ENCODE results near the gene PHF2. TPM values are rescaled to one million over a fixed set of nuclear protein-coding genes. Genes with fewer than 3 reads are reported as not detected.

Gene PHF2
- total and polyA plus RNA-seq, 2 of the 8 experiments (the other 6 are each of a cell fraction or from before 2014, with no cell fraction given), result 3.4 to 9.4 TPM

DNA sequence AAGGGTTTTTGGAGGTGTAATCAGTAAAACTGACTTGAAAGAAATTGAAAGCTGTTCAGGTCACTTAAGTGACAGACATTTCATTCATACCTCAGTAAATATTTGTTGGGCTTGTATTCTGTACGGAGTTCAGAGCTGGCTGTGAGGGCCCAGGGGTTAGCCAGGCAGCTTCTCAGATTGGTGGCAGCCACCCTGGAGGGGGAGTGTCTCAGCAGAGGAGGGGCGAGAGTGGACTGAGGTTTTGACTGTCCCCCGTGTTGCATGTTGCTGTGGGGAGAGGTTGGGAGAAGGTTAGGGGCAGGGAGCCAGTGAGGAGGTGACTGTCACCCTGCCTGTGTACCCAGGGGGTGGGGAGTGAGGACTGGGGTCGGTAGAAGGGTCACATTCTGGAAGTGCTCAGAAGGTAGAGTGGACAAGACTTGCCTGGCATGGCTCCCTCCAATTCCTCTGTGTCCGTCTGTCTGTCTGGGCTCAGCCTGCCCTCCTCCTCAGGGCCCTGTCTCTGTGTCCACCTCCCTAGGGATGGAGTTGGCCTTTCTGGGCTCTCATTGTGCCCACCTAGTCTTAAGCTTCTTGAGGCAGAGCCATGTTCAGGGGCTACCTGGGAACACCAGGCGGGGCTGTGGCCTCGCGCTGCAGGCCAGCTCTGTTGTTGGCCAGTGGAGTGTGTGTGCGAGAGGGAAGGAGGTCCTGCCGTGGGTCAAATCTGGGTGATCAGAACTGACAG lies 4.4 kb downstream of the PHF2 start:
- Histone ChIP-seq H3K4me2 (ENCODE audit: insufficient read depth in 1 of 2, low read depth in 2 of 2, low read length in 2 of 2) (no peak overlapping the region), H2BK120ac (replicated peaks; ENCODE audit: low read depth, low read length) (no peak overlapping the region), H2BK20ac (ENCODE audit: low read length) (no peak overlapping the region), H4K8ac (ENCODE audit: extremely low read depth, insufficient read depth, low read length) (no peak overlapping the region), H3K27ac (ENCODE audit: low read depth, low read length) (no peak overlapping the region), H3K9me3 (ENCODE audit: insufficient read depth in 2 of 2, low read depth in 1 of 2, low read length in 1 of 2) (no peaks in the 10 kb centered on the region), H3K4me3 (ENCODE audit: extremely low read depth in 1 of 4, insufficient read depth in 2 of 4, low read depth in 3 of 4, low read length in 4 of 4) (no peak overlapping the region), H2BK15ac (ENCODE audit: low read length) (no peak overlapping the region), H2AFZ (ENCODE audit: low read length) (no peak overlapping the region), H3K36me3 (ENCODE audit: control insufficient read depth in 2 of 4, insufficient read depth in 4 of 4, low read length in 3 of 4) (no peaks in the 10 kb centered on the region), H4K20me1 (replicated peaks in 1 of 2; ENCODE audit: control insufficient read depth in 1 of 2, insufficient read depth in 2 of 2, low read length in 2 of 2) (peaks cover 7 to 8% of the 10 kb centered on the region in 2 experiments), H2AK5ac (ENCODE audit: low read depth, low read length) (0 out of 2 replicates have a peak overlapping the region, but pooled peaks have one; percentile 24), H3K56ac (replicated peaks; ENCODE audit: insufficient read length, low read depth, low read length) (no peak overlapping the region), H2BK12ac (ENCODE audit: low read depth, low read length) (no peak overlapping the region), H3K79me1 (ENCODE audit: low read depth, low read length) (peaks cover 19% of the 10 kb centered on the region), H3K14ac (ENCODE audit: insufficient read length) (no peak overlapping the region), H4K91ac (replicated peaks; ENCODE audit: insufficient read length, low read length) (no peak overlapping the region), H3K18ac (ENCODE audit: extremely low read depth, low read length) (no peak overlapping the region; the same call in 1 of the 2 replicates), H3K23me2 (ENCODE audit: low read depth, low read length) (peaks cover 2% of the 10 kb centered on the region; the same call in 1 of the 2 replicates), H3K79me2 (ENCODE audit: control insufficient read depth in 1 of 2, insufficient read depth in 2 of 2, low read length in 2 of 2) (peaks cover 0 to 47% of the 10 kb centered on the region in 2 experiments; a peak in 2 of 4 replicates), H3K23ac (ENCODE audit: insufficient read length) (no peak overlapping the region), H4K5ac (ENCODE audit: insufficient read length, low read depth, low read length) (no peak overlapping the region), H3K4me1 (replicated peaks in 1 of 4; ENCODE audit: control insufficient read depth in 3 of 4, insufficient read depth in 4 of 4, low read length in 3 of 4) (peaks cover 0 to 14% (median 5%) of the 10 kb centered on the region in 4 experiments; a peak in 6 of 7 replicates), H3K9ac (replicated peaks in 1 of 4; ENCODE audit: extremely low read depth in 1 of 4, low read depth in 3 of 4, low read length in 3 of 4) (no peak overlapping the region), H3K27me3 (replicated peaks in 1 of 4; ENCODE audit: control insufficient read depth in 3 of 4, extremely low read depth in 1 of 4, insufficient read depth in 3 of 4, low read length in 3 of 4) (peaks cover 0 to 6% (median 3%) of the 10 kb centered on the region in 4 experiments; a peak in 5 of 7 replicates), H2BK5ac (ENCODE audit: low read depth, low read length) (0 out of 2 replicates have a peak overlapping the region, but pooled peaks have one; percentile 35), H3K4ac (replicated peaks; ENCODE audit: insufficient read length, low read depth, low read length) (no peak overlapping the region)
- DNase-seq (ENCODE audit: low read depth in 1 of 2, low spot score in 2 of 2) (no peak), FAIRE-seq (no peak)
- TF ChIP-seq RAD21 (IDR thresholded peaks at IDR 0.05 in 1 of 2, conservative IDR thresholded peaks at IDR 0.05 in 1 of 2; ENCODE audit: low read depth in 2 of 2, low read length in 2 of 2), result peak in 1 of 2 experiments; percentile 42; a peak in 2 of 4 replicates
- no peak for TF ChIP-seq KDM1A (IDR thresholded peaks at IDR 0.05; ENCODE audit: borderline replicate concordance, low read length)
- no peak for TF ChIP-seq GTF2F1 (IDR thresholded peaks at IDR 0.05; ENCODE audit: borderline replicate concordance, low read depth, low read length)
- ChIA-PET CTCF (ENCODE audit: partially characterized antibody) (interaction anchor here (0.7 to 2.0 kb wide), 6 partner anchors 9 to 65 kb away, joined by 3 to 10 read pairs (median 4); no protein-coding TSS in a partner anchor), POLR2A (ENCODE audit: partially characterized antibody) (interaction anchor here (0.6 to 1.4 kb wide), 5 partner anchors 10 to 84 kb away, joined by 3 read pairs; no protein-coding TSS in a partner anchor)
- 80% methylated on average over 10 of the region's 10 CpGs; no CpG with 5 or more reads in 1 of the 2 experiments for WGBS, 2 experiments (ENCODE audit: extremely low coverage in 1 of 2, insufficient coverage in 1 of 2, insufficient read length in 1 of 2, insufficient replicate concordance in 2 of 2, low coverage in 1 of 2, low lambda C conversion rate in 2 of 2, missing lambda C conversion rate in 1 of 2)

Data from H1 (cell line).